ENCODE data around the gene JARID2. TPM values are rescaled to one million over a fixed set of nuclear protein-coding genes. Genes with fewer than 3 reads are reported as not detected.

The JARID2 gene
- total RNA-seq, 1 experiment from 2014 or later, result 6.0 TPM

DNA sequence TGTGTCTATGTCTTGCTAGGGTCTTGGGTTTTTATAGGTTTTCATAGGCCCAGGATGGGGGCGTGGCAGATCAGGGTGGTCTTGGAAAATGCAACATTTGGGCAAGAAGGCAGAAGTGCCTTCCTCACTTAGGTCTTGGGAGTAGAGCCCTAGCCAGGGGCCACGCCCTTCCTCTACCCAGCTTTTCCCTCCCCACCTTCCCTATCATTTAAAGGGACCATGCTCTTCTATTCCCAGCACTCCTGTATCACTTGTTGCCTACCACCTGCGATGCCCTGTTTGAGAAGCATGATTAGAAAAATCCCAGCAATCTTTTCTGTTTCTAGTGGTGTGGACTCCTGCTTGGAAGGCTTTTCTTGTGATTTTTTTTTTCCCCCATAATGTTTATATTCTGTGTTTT, 190.6 kb downstream of the JARID2 start:
- intact Hi-C loops (cut with micrococcal nuclease; ENCODE audit: unreplicated experiment), result no loop called here
- Histone ChIP-seq H3K27ac (ENCODE audit: low read length) (no peak overlapping the region), H3K4me3 (ENCODE audit: low read depth in 2 of 2, low read length in 2 of 2) (no peak overlapping the region), H3K27me3 (ENCODE audit: control insufficient read depth, insufficient read depth, low read length) (no peaks in the 10 kb centered on the region), H3K9me3 (ENCODE audit: control insufficient read depth, insufficient read depth, low read depth, low read length) (no peaks in the 10 kb centered on the region), H3K36me3 (ENCODE audit: control insufficient read depth, insufficient read depth, low read length) (no peaks in the 10 kb centered on the region), H3K4me1 (ENCODE audit: control insufficient read depth, insufficient read depth, low read length) (no peaks in the 10 kb centered on the region; the same call in 1 of the 2 replicates)
- TF ChIP-seq SIN3A (IDR thresholded peaks at IDR 0.05; ENCODE audit: borderline replicate concordance, insufficient read depth, low read depth, low read length), result no peak
- TF ChIP-seq, protein P1, sequence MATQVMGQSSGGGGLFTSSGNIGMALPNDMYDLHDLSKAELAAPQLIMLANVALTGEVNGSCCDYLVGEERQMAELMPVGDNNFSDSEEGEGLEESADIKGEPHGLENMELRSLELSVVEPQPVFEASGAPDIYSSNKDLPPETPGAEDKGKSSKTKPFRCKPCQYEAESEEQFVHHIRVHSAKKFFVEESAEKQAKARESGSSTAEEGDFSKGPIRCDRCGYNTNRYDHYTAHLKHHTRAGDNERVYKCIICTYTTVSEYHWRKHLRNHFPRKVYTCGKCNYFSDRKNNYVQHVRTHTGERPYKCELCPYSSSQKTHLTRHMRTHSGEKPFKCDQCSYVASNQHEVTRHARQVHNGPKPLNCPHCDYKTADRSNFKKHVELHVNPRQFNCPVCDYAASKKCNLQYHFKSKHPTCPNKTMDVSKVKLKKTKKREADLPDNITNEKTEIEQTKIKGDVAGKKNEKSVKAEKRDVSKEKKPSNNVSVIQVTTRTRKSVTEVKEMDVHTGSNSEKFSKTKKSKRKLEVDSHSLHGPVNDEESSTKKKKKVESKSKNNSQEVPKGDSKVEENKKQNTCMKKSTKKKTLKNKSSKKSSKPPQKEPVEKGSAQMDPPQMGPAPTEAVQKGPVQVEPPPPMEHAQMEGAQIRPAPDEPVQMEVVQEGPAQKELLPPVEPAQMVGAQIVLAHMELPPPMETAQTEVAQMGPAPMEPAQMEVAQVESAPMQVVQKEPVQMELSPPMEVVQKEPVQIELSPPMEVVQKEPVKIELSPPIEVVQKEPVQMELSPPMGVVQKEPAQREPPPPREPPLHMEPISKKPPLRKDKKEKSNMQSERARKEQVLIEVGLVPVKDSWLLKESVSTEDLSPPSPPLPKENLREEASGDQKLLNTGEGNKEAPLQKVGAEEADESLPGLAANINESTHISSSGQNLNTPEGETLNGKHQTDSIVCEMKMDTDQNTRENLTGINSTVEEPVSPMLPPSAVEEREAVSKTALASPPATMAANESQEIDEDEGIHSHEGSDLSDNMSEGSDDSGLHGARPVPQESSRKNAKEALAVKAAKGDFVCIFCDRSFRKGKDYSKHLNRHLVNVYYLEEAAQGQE (IDR thresholded peaks at IDR 0.05; ENCODE audit: insufficient read depth in 1 of 2, low read depth in 2 of 2, low read length in 1 of 2), result no peak
- no peak for TF ChIP-seq TCF7L2 (IDR thresholded peaks at IDR 0.05; ENCODE audit: low read depth, low read length)
- no peak for TF ChIP-seq POLR2AphosphoS5 (IDR thresholded peaks at IDR 0.05; ENCODE audit: low read depth, low read length)
- TF ChIP-seq, protein P2, sequence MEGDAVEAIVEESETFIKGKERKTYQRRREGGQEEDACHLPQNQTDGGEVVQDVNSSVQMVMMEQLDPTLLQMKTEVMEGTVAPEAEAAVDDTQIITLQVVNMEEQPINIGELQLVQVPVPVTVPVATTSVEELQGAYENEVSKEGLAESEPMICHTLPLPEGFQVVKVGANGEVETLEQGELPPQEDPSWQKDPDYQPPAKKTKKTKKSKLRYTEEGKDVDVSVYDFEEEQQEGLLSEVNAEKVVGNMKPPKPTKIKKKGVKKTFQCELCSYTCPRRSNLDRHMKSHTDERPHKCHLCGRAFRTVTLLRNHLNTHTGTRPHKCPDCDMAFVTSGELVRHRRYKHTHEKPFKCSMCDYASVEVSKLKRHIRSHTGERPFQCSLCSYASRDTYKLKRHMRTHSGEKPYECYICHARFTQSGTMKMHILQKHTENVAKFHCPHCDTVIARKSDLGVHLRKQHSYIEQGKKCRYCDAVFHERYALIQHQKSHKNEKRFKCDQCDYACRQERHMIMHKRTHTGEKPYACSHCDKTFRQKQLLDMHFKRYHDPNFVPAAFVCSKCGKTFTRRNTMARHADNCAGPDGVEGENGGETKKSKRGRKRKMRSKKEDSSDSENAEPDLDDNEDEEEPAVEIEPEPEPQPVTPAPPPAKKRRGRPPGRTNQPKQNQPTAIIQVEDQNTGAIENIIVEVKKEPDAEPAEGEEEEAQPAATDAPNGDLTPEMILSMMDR (IDR thresholded peaks at IDR 0.05), result no peak
- in situ Hi-C loops (cut with HindIII; ENCODE audit: low pct_unique_long_range_greater_than_20kb, low sequenced_read_pairs), result no loop called here
- DNase-seq (ENCODE audit: low read depth, low spot score) (no peak), ATAC-seq (no peak)
- no TSS peak for BruUV-seq (replicated peaks)
- ChIA-PET CTCF (no interaction called here), POLR2A (no interaction called here)

DNA sequence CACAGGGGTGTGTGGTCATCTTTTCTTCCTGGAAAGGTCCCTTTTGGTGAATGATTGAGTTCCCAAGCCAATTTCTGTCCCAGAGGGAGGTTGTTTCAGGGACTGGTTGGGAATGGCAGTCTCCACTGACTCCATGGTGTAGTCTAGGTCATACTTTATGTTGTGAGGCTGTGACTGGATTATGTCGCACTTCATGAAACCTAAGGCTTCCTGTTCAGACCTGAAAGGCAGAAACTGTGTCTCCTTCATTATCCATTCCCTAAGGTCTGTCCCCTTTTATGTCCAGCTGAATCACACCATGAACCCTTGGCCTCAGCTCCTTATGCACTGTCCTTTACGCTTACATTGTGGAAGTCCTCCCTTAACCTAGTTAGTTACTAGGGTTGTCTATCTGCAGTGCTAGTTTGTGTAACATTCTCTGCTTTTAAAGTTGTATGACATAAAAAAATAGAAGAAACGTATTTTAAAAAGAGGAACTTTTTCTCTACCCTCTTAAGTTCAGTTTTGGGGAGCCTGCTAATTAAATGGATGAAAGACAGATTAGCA, 191.3 kb downstream of the JARID2 start:
- BruUV-seq (replicated peaks), result no TSS peak
- ChIA-PET POLR2A (no interaction called here), CTCF (no interaction called here)
- Histone ChIP-seq H3K27me3 (ENCODE audit: control insufficient read depth, insufficient read depth, low read length) (no peaks in the 10 kb centered on the region), H3K36me3 (ENCODE audit: control insufficient read depth, insufficient read depth, low read length) (no peaks in the 10 kb centered on the region), H3K27ac (ENCODE audit: low read length) (no peak overlapping the region), H3K4me3 (ENCODE audit: low read depth in 2 of 2, low read length in 2 of 2) (no peak overlapping the region), H3K4me1 (ENCODE audit: control insufficient read depth, insufficient read depth, low read length) (no peaks in the 10 kb centered on the region), H3K9me3 (ENCODE audit: control insufficient read depth, insufficient read depth, low read depth, low read length) (no peaks in the 10 kb centered on the region)
- ATAC-seq (no peak), DNase-seq (ENCODE audit: low read depth, low spot score) (no peak)
- TF ChIP-seq POLR2AphosphoS5 (IDR thresholded peaks at IDR 0.05; ENCODE audit: low read depth, low read length) (no peak), SIN3A (IDR thresholded peaks at IDR 0.05; ENCODE audit: borderline replicate concordance, insufficient read depth, low read depth, low read length) (no peak), TCF7L2 (IDR thresholded peaks at IDR 0.05; ENCODE audit: low read depth, low read length) (no peak)
- TF ChIP-seq, protein P1 (IDR thresholded peaks at IDR 0.05; ENCODE audit: insufficient read depth in 1 of 2, low read depth in 2 of 2, low read length in 1 of 2), result no peak
- TF ChIP-seq, protein P2 (IDR thresholded peaks at IDR 0.05), result no peak
- in situ Hi-C loops (cut with HindIII; ENCODE audit: low pct_unique_long_range_greater_than_20kb, low sequenced_read_pairs) (no loop called here), intact Hi-C loops (cut with micrococcal nuclease; ENCODE audit: unreplicated experiment) (no loop called here)
